Right cardiac atrium (tissue), 5 donors: ENCODE measurements around the gene HS6ST3. TPM values are rescaled to one million over a fixed set of nuclear protein-coding genes. Genes with fewer than 3 reads are reported as not detected.

Source experiments
- ATAC-seq, 2 donors: fragments of 200-7000 bp; cut with Tn5 transposase; one replicate each; pipeline versions ENCODE4 v1.8.0 to v1.9.1; 2020; ENCODE audit warnings: moderate library complexity in 2 of 2, mild to moderate bottlenecking in 1 of 2
- DNase-seq, 3 donors: peaks; one replicate each; pipeline ENCODE4 v3.0.0-alpha.2; 2020
- H3K27ac ChIP-seq: one replicate; pipeline ENCODE4 v1.5.1; 2013; ENCODE audit warnings: mild to moderate bottlenecking, low read length, control low read depth, moderate library complexity
- H3K27me3 ChIP-seq: one replicate; pipeline ENCODE4 v1.6.1; 2013; ENCODE audit not compliant: control insufficient read depth, insufficient read depth
- H3K4me1 ChIP-seq: one replicate; pipeline ENCODE4 v1.6.1; 2013; ENCODE audit warnings: low read length; ENCODE audit not compliant: control insufficient read depth, insufficient read depth
- H3K4me3 ChIP-seq: one replicate; pipeline ENCODE4 v1.5.1; 2013; ENCODE audit warnings: low read length, control low read depth
- H3K9me3 ChIP-seq: one replicate; pipeline ENCODE4 v1.6.1; 2013; ENCODE audit warnings: low read length; ENCODE audit not compliant: control insufficient read depth
- WGBS: extraction: QIAGEN DNeasy Blood & Tissue Kit; methylation state at CpG from one replicate; pipeline ENCODE4 v1.1.7; 2013; 5-methylcytosine and 5-hydroxymethylcytosine counted together
- intact Hi-C, 4 donors: fragments of 100-400 bp; cut with DNase I; formaldehyde crosslinking; loops; one replicate each; pipeline versions ENCODE4 v1.11.0 to v1.14.0; 2022 to 2023
- polyA plus RNA-seq: library from polyadenylated mRNA; stranded (reverse); fragments of 200-250 nt; gene quantifications from one replicate; pipeline ENCODE4 v1.2.3, GENCODE V29; 2013
- total RNA-seq, 4 donors: library from RNA; stranded (reverse); fragmentation: NEBNext Ultra II Directional; extraction: Animal tissue kit (Norgen Biotek cat#: 25700); gene quantifications; one replicate each; pipeline ENCODE4 v1.2.1, GENCODE V29; 2021
- donor health status: healthy with polysubstance abuse.
- donor health status: DM: no; HTN: yes; CAD: no.
- donor health status: DM: no; HTN: no; CAD: no.
- donor health status: DM: no; HTN: yes; CAD: no; lungs with severe emphysema.
- donor health status: DM: yes; HTN: yes; CAD: no.

The HS6ST3 gene
- total and polyA plus RNA-seq, 5 donors, result 0.64 to 1.3 (median 0.79) TPM

DNA sequence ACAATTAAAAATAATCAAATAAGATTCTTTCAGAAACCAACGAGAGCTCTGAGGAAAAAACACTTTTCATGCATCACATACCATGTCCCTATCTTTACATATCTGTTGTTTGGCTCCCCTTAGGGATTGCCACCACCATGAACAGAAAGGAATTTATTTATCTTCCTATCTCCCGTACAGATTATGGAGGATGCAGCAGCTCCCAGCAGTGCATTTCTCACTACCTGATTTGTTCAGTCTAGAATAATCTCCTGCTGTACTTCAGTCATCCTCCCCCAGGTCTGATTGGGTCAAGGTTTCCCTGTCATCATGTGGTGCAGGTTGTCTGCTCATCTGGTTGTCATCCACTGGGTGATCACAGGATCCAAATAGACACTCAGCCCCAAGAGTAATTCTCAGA is 453.1 kb downstream of the HS6ST3 start:
- no peaks in the 10 kb centered on the region for H3K27me3 ChIP-seq
- 59% methylated on average over 2 of the region's 2 CpGs for WGBS

DNA sequence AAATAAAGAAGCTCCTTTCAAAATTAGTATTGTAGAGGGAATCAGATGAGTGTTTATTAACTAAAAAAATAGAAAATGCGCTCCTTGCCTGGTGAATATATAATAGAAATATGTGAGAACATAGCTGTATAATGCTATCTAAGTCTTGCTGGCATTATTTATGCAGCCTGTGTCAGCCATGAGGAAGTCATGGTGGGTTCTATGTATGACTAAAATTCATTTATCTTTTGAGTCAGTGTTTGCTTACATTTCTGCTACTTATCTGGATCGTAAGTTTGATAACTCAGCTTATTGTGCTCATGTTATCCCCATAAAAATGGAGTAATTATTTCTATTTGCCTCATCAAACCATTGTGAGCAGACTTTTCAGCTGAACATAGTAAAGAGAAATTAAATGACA is 455.1 kb downstream of the HS6ST3 start:
- ATAC-seq (no peak), DNase-seq (no peak)
- intact Hi-C loops, result no loop called here
- 67% methylated on average over 2 of the region's 2 CpGs for WGBS
- Histone ChIP-seq H3K4me1 (no peaks in the 10 kb centered on the region), H3K27me3 (no peaks in the 10 kb centered on the region), H3K9me3 (no peaks in the 10 kb centered on the region), H3K4me3 (no peak overlapping the region), H3K27ac (no peak overlapping the region)

More for the DNA sequence above, 453.1 kb downstream of the HS6ST3 start:
- intact Hi-C loops, result no loop called here
- Histone ChIP-seq H3K27ac (no peak overlapping the region), H3K9me3 (no peaks in the 10 kb centered on the region), H3K4me3 (no peak overlapping the region), H3K4me1 (no peaks in the 10 kb centered on the region)
- DNase-seq (no peak), ATAC-seq (no peak)

DNA sequence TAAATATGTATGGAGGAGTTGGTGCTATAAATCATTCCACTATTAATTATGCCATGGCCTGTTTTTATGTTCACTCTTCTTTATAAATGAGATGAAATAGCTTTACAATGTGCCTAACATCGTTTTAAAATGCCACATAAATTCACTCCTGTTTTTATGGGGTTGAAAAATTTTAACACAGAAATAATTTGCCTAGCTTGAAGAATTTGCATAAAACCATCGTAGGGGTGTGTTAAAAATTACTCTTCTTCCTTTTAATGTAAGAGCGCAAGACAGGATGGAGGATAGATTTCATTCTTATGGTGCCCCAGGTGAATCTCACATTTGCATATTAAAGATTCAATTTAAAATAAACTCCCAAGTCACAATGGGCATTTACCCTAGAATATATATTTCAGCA is 456.6 kb downstream of the HS6ST3 start:
- no peaks in the 10 kb centered on the region for H3K4me1 ChIP-seq

DNA sequence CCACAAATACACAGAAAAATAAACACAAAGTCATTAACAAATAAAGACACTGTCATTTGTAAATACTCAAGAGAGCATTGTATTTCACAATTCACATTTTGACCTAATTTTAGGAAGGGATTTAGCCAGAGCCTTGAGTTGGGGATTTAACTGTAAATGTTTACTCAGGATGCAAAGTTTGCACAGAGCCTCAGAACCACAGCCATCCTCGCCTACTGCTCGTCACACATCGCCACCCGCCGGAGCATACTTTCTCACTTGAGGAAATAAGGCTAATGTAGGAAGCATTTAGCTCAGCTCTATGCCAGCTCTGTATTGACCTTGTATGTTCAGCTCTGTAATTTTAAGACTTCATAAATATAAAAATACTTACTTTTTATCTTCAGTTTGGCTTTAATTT is 461.6 kb downstream of the HS6ST3 start:
- Histone ChIP-seq H3K4me3 (no peak overlapping the region), H3K27ac (no peak overlapping the region), H3K27me3 (no peaks in the 10 kb centered on the region), H3K9me3 (no peaks in the 10 kb centered on the region), H3K4me1 (no peaks in the 10 kb centered on the region)
- intact Hi-C loops, result no loop called here
- DNase-seq (no peak), ATAC-seq (no peak)
- 40% methylated on average over 5 of the region's 5 CpGs for WGBS

More for the DNA sequence above, 456.6 kb downstream of the HS6ST3 start:
- WGBS, result 74% methylated on average over 3 of the region's 3 CpGs
- Histone ChIP-seq H3K27ac (no peak overlapping the region), H3K4me3 (no peak overlapping the region), H3K9me3 (no peaks in the 10 kb centered on the region), H3K27me3 (no peaks in the 10 kb centered on the region)
- ATAC-seq (no peak), DNase-seq (no peak)
- intact Hi-C loops, result no loop called here

DNA sequence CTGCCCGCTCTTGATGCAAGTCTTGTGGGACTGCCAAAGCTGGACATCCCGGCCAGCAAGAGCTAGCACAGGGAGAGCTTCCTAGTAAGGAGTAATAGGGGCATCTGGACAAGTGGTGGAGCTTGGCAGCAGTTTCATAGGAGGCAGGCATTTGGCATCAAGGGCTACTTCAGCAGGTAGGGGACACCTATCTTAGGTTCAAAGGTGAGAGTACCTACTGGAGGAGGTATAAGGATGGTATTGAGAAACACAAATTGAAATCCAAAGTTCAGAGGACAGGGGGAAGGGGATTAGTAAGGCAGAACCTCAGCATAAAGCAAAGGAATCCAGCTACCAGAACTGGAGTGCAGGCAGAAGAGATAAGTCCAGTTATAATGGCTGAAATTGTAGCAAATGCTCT is 462.7 kb downstream of the HS6ST3 start:
- H3K27ac ChIP-seq, result no peak overlapping the region
- no peaks in the 10 kb centered on the region for H3K4me1 ChIP-seq
- H3K4me3 ChIP-seq, result no peak overlapping the region
- intact Hi-C loops, result no loop called here
- DNase-seq, result no peak
- 91% methylated on average over 2 of the region's 2 CpGs for WGBS
- ATAC-seq, result no peak
- H3K27me3 ChIP-seq, result no peaks in the 10 kb centered on the region
- no peaks in the 10 kb centered on the region for H3K9me3 ChIP-seq

DNA sequence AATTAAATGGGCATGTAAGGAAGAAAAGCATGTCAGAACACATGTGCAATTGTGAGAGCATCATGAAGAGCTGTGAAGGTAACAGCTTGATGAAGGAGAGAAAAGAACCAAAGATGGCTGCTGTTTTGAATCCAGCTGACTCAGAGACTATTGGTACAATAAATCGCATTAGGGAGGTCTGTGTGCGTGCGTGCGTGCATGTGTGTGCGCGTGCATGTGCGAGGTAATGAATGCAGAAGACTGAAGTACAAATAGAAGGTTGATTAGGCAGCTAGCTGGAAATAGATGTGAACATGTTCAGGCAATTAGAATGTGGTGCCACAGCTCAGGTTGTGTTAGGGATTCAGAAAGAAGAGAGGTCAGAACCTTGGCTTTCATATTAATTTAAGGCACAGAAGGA is 463.9 kb downstream of the HS6ST3 start:
- Histone ChIP-seq H3K4me1 (no peaks in the 10 kb centered on the region), H3K4me3 (no peak overlapping the region), H3K27ac (no peak overlapping the region), H3K27me3 (no peaks in the 10 kb centered on the region), H3K9me3 (no peaks in the 10 kb centered on the region)
- 92% methylated on average over 7 of the region's 7 CpGs for WGBS
- ATAC-seq (no peak), DNase-seq (no peak)
- intact Hi-C loops, result no loop called here

DNA sequence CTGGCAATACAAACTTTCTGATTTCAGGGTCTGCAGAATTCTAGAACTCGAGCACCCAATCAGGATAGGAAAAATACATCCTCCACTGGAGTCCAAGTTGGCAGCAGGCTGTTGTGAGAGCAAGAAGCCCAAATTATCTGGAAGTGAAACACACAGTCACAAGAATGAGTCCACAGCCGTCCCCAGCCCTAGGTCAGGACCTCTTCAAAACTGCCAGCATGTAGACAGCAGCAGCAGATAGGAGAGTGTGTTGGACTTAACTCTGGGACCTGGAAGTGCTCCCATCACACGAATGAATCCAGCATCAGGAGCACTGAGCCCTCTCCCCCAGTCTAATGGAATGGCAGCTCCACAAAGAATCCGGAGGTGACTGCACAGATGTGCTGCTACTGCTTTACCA is 483.7 kb downstream of the HS6ST3 start:
- ATAC-seq, result peak; percentile 28 to 54
- peak; percentile 32 to 72 (median 41) for DNase-seq
- Histone ChIP-seq H3K27me3 (no peaks in the 10 kb centered on the region), H3K4me1 (no peaks in the 10 kb centered on the region), H3K27ac (no peak overlapping the region), H3K4me3 (no peak overlapping the region), H3K9me3 (no peaks in the 10 kb centered on the region)
- 45% methylated on average over 4 of the region's 4 CpGs for WGBS
- intact Hi-C loops, result no loop called here

DNA sequence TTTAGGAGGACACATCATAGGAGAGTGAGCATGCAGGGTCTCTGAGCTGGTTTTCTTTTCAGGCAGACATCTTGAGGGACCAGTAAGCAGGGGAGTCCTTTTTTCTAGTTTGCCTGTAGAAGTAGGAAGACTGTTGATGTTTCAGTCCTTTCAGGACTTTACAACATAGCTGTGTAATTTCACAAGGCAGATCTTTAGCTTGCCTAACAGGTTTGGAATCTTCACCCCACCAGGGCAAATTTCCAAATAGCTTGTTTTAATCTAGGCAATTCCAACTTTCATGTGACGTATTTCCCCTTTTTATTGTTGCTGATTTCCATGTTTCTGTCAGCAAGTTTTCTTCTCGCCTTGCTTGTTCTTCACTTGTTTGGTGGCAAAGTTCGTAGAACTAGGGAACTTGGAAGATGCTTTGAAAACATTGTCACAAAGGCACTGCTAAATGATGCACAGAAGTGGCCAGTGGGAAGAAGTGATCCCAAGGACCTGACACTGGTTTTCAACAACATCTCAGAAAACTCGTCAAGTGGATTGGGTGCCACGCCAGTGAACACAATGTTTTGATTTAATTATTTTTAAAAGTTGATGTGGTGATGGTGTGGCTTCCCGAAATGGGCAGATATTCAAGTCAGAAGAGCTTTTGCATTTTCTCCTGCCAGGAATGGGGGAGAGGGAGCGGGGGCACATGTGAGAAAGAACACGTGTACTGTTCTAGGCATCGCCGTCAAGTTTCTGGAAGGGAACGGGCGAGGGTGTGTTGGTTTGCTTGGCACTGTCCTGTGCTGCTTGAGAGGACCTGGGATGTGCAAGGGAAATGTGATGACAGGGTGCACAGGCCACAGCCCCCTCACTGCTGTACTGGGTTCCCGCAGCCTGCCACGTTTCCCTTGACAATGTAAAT is 485.8 kb downstream of the HS6ST3 start:
- Histone ChIP-seq H3K4me3 (no peak overlapping the region), H3K27ac (peak overlapping the region; percentile 54), H3K27me3 (no peaks in the 10 kb centered on the region), H3K4me1 (no peaks in the 10 kb centered on the region), H3K9me3 (no peaks in the 10 kb centered on the region)
- intact Hi-C loops, result no loop called here
- DNase-seq (peak; percentile 52 to 83 (median 70)), ATAC-seq (peak; percentile 83 to 87)
- WGBS, result 55% methylated on average over 14 of the region's 14 CpGs

DNA sequence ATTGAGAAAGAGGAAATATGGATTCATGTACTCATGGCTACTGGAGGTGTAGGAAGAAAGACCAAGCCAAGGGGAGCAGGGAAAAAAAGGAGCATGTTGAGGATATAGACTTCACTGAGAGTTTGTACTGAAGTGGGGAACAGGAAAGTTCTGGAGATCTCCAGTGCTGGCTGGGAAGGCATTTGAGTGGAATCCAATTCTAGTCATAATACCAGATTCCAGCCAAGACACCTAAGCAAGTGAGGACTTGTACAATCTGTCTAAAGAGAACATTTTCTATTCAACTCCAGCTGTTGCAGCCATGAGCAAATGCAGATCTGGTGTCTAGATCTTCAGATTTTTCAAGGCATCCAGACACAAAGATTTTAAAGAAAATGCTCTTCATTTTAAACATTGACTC is 491.8 kb downstream of the HS6ST3 start:
- intact Hi-C loops, result no loop called here
- DNase-seq (no peak), ATAC-seq (no peak)
- Histone ChIP-seq H3K4me1 (no peaks in the 10 kb centered on the region), H3K9me3 (no peaks in the 10 kb centered on the region), H3K27ac (no peak overlapping the region), H3K4me3 (no peak overlapping the region), H3K27me3 (peaks cover 2% of the 10 kb centered on the region)

DNA sequence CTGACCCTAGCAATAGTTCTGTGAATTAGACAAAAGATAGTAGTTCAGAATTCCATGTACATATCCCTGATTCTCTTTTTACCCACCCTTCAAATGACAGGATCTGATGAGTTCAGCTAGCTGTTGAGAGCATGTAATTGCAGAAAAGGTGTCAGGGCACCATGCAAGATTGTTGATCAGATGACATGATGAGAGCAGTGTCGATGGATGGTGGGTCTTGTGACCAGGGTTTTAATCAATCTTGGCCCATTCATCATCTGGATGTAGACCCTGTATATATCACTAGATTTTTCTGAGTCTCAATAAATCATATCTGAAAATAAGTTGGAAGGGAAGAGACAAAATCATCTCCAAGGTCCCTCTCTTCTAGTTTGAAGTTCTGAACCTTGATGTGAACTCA is 525.3 kb downstream of the HS6ST3 start:
- no peak overlapping the region for H3K27ac ChIP-seq
- no peaks in the 10 kb centered on the region for H3K27me3 ChIP-seq
- ATAC-seq (no peak), DNase-seq (no peak)
- 65% methylated on average over 1 of the region's 1 CpG for WGBS
- no peaks in the 10 kb centered on the region for H3K9me3 ChIP-seq
- H3K4me3 ChIP-seq, result no peak overlapping the region
- intact Hi-C loops, result no loop called here
- no peaks in the 10 kb centered on the region for H3K4me1 ChIP-seq

DNA sequence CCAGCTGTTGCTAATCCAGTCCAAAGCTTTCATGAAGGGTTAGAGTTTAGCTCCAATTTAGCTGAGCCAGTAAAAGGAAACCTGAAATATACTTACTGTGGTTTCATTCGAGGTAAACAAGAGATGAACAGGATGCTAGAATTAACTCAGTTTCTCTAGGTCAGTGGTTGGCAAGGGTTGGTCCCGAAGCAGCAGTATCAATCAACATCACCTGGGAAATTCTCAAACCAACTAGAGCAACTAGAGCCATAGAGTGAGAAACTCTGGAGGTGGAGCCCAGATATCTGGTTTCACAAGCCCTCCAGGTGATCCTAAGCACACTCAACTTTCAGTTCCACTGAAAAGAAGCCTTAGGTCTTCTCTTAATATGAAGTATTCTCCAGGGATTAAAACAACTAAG is 527.6 kb downstream of the HS6ST3 start:
- no peak for DNase-seq
- H3K4me3 ChIP-seq, result no peak overlapping the region
- no peaks in the 10 kb centered on the region for H3K27me3 ChIP-seq
- 63% methylated on average over 2 of the region's 2 CpGs for WGBS
- no peaks in the 10 kb centered on the region for H3K4me1 ChIP-seq
- intact Hi-C loops, result no loop called here
- H3K27ac ChIP-seq, result no peak overlapping the region
- no peak for ATAC-seq
- H3K9me3 ChIP-seq, result no peaks in the 10 kb centered on the region
